IMR-90 (cell line): ENCODE measurements around the gene MACROD1. TPM values are rescaled to one million over a fixed set of nuclear protein-coding genes. Genes with fewer than 3 reads are reported as not detected.

Experiments
- ATAC-seq: fragments of 200-7000 bp; cut with Tn5 transposase; 2 replicates; pipeline ENCODE4 v1.9.1; 2020; ENCODE audit warnings: low read depth, mild to moderate bottlenecking, moderate library complexity
- BruUV-seq: library from RNA; stranded (reverse); fragments of 400-500 nt; replicated peaks from 2 replicates; lab custom pipeline; 2021; lab: Mats Ljungman, UMichigan
- CTCF ChIA-PET: fragments of 300-600 bp; formaldehyde crosslinking; extraction: SDS; loops from one replicate; lab custom pipeline; 2021; ENCODE audit warnings: antibody characterized with exemption; lab: Yijun Ruan, JAX
- POLR2A ChIA-PET: fragments of 300-600 bp; sonication (Branson Sonifier 250); formaldehyde crosslinking; loops from one replicate; lab custom pipeline; 2022; ENCODE audit warnings: antibody characterized with exemption; ENCODE audit not compliant: unreplicated experiment; lab: Charles Lee
- DNase-seq: peaks from one replicate; pipeline ENCODE4 v3.0.0; 2013
- H2AFZ ChIP-seq: replicated peaks from 2 replicates; pipeline ENCODE3; 2013; ENCODE audit warnings: low read length, mild to moderate bottlenecking; ENCODE audit not compliant: poor library complexity
- H2AK5ac ChIP-seq: 2 replicates; pipeline ENCODE4 v1.6.1; 2013; ENCODE audit warnings: low read depth, low read length, inconsistent platforms
- H2AK9ac ChIP-seq: replicated peaks from 2 replicates; pipeline ENCODE3; 2013; ENCODE audit warnings: mild to moderate bottlenecking, low read depth, low read length, moderate library complexity; ENCODE audit not compliant: poor library complexity
- H2BK120ac ChIP-seq: 2 replicates; pipeline ENCODE4 v1.6.1; 2013; ENCODE audit warnings: low read depth, low read length, inconsistent platforms
- H2BK15ac ChIP-seq: 3 replicates; pipeline ENCODE4 v1.6.1; 2013; ENCODE audit warnings: low read depth, low read length, inconsistent platforms
- H2BK20ac ChIP-seq: 2 replicates; pipeline ENCODE4 v1.6.1; 2013; ENCODE audit warnings: low read depth, mild to moderate bottlenecking, inconsistent platforms, low read length, moderate library complexity
- H2BK5ac ChIP-seq: 2 replicates; pipeline ENCODE4 v1.6.1; 2013; ENCODE audit warnings: mild to moderate bottlenecking, low read depth, low read length, inconsistent platforms; ENCODE audit not compliant: poor library complexity, severe bottlenecking
- H3K14ac ChIP-seq: replicated peaks from 2 replicates; pipeline ENCODE4 v1.6.1; 2013; ENCODE audit warnings: low read depth, low read length, inconsistent platforms
- H3K18ac ChIP-seq: 2 replicates; pipeline ENCODE4 v1.6.1; 2013; ENCODE audit warnings: low read depth, low read length, control low read depth
- H3K23ac ChIP-seq: 2 replicates; pipeline ENCODE4 v1.6.1; 2013; ENCODE audit warnings: low read depth, low read length, inconsistent platforms
- H3K27ac ChIP-seq: 2 replicates; pipeline ENCODE4 v1.5.1; 2013; ENCODE audit warnings: mild to moderate bottlenecking, control low read depth, low read length; ENCODE audit not compliant: insufficient read depth
- H3K27me3 ChIP-seq: 2 replicates; pipeline ENCODE4 v1.6.1; 2013; ENCODE audit warnings: low read length; ENCODE audit not compliant: control insufficient read depth, insufficient read depth
- H3K36me3 ChIP-seq: 2 replicates; pipeline ENCODE4 v1.6.1; 2013; ENCODE audit warnings: low read length, mixed read lengths; ENCODE audit not compliant: control insufficient read depth, insufficient read depth
- H3K4ac ChIP-seq: 2 replicates; pipeline ENCODE4 v1.6.1; 2013; ENCODE audit warnings: low read depth, low read length, inconsistent platforms
- H3K4me1 ChIP-seq: 2 replicates; pipeline ENCODE4 v1.6.1; 2013; ENCODE audit warnings: low read length, mixed read lengths; ENCODE audit not compliant: control insufficient read depth, insufficient read depth
- H3K4me2 ChIP-seq: 2 replicates; pipeline ENCODE4 v1.6.1; 2013; ENCODE audit warnings: low read depth, mild to moderate bottlenecking, control low read depth, low read length, moderate library complexity
- H3K4me3 ChIP-seq: 2 replicates; pipeline ENCODE4 v1.5.1; 2013; ENCODE audit warnings: low read depth, mild to moderate bottlenecking, control low read depth, low read length, moderate library complexity; ENCODE audit not compliant: insufficient read depth
- H3K56ac ChIP-seq: 2 replicates; pipeline ENCODE4 v1.6.1; 2013; ENCODE audit warnings: low read length, inconsistent platforms; ENCODE audit not compliant: insufficient read depth; ENCODE audit errors: extremely low read depth
- H3K79me1 ChIP-seq, 2 experiments: 2 replicates each; pipeline ENCODE4 v1.6.1; 2013; ENCODE audit warnings: low read length in 2 of 2, inconsistent platforms in 1 of 2, low read depth in 1 of 2
- H3K9ac ChIP-seq: 2 replicates; pipeline ENCODE4 v1.6.1; 2013; ENCODE audit warnings: low read depth, low read length, control low read depth
- H3K9me1 ChIP-seq: 2 replicates; pipeline ENCODE4 v1.6.1; 2013; ENCODE audit warnings: low read length, inconsistent platforms; ENCODE audit not compliant: insufficient read depth
- H3K9me3 ChIP-seq: 2 replicates; pipeline ENCODE4 v1.6.1; 2013; ENCODE audit warnings: low read length; ENCODE audit not compliant: control insufficient read depth, insufficient read depth
- H4K20me1 ChIP-seq: 2 replicates; pipeline ENCODE4 v1.6.1; 2013; ENCODE audit warnings: low read length, inconsistent platforms; ENCODE audit not compliant: insufficient read depth
- H4K5ac ChIP-seq: 2 replicates; pipeline ENCODE4 v1.6.1; 2013; ENCODE audit warnings: mild to moderate bottlenecking, low read depth, low read length, control low read depth
- H4K8ac ChIP-seq, 2 experiments: 2 replicates each; pipeline ENCODE4 v1.6.1; 2013; ENCODE audit warnings: low read depth in 2 of 2, low read length in 2 of 2, control low read depth in 1 of 2, inconsistent platforms in 1 of 2
- H4K91ac ChIP-seq: 2 replicates; pipeline ENCODE4 v1.6.1; 2013; ENCODE audit warnings: low read depth, low read length, inconsistent platforms; ENCODE audit not compliant: insufficient read depth
- BHLHE40 ChIP-seq: fragments of 150-350 bp; IDR thresholded peaks from 2 replicates; pipeline ENCODE4 v1.6.1; 2016; ENCODE audit warnings: mild to moderate bottlenecking, low read depth, low read length
- CHD1 ChIP-seq: IDR thresholded peaks from 2 replicates; pipeline ENCODE4 v1.6.1; 2012; ENCODE audit warnings: low read depth, low read length, improper control_type of control experiment
- POLR2A ChIP-seq: IDR thresholded peaks from 2 replicates; pipeline ENCODE4 v1.6.1; 2012; ENCODE audit warnings: mild to moderate bottlenecking, low read depth, low read length
- RCOR1 ChIP-seq: IDR thresholded peaks from 2 replicates; pipeline ENCODE4 v1.6.1; 2012; ENCODE audit warnings: mild to moderate bottlenecking, low read length, improper control_type of control experiment; ENCODE audit not compliant: insufficient replicate concordance
- WGBS, 2 experiments: methylation state at CpG; one replicate each; pipeline versions ENCODE4 v1.1.5 to v1.1.7; 2013; ENCODE audit warnings: missing lambda C conversion rate in 2 of 2; ENCODE audit not compliant: insufficient read length in 1 of 2; ENCODE audit errors: extremely low coverage in 2 of 2; 5-methylcytosine and 5-hydroxymethylcytosine counted together
- dilution Hi-C: fragments of 300-500 bp; cut with HindIII; formaldehyde crosslinking; loops from one replicate; pipeline ENCODE4 v1.14.3; 2018; ENCODE audit warnings: low sequenced_read_pairs; ENCODE audit not compliant: unreplicated experiment
- in situ Hi-C: fragments of 300-500 bp; cut with MboI; formaldehyde crosslinking; loops from 3 replicates; pipeline ENCODE4 v1.14.3; 2019; ENCODE audit warnings: low sequenced_read_pairs, inconsistent platforms, mixed read lengths
- intact Hi-C: fragments of 100-400 bp; cut with micrococcal nuclease; formaldehyde crosslinking; loops from 2 replicates; pipeline ENCODE4 v1.10.0; 2022
- polyA plus RNA-seq, 3 experiments: library from polyadenylated mRNA; depleted of rRNA; stranded (reverse); fragments of >200 nt; gene quantifications; 2 replicates each; pipeline ENCODE4 v1.2.3, GENCODE V29; 2012; ENCODE audit warnings: low replicate concordance in 1 of 3
- total RNA-seq: library from RNA; depleted of rRNA; stranded (reverse); fragments of >200 nt; gene quantifications from 2 replicates; pipeline ENCODE4 v1.2.3, GENCODE V29; 2012
- TF ChIP-seq, protein P1 (sequence below): fragments of 150-350 bp; IDR thresholded peaks from 2 replicates; pipeline ENCODE4 v1.6.1; 2017; ENCODE audit warnings: mild to moderate bottlenecking, antibody characterized with exemption, low read length, low read depth

Gene MACROD1
- total and polyA plus RNA-seq, 2 of the 4 experiments (the other 2 are of a cell fraction), result 2.5 to 9.3 TPM

DNA sequence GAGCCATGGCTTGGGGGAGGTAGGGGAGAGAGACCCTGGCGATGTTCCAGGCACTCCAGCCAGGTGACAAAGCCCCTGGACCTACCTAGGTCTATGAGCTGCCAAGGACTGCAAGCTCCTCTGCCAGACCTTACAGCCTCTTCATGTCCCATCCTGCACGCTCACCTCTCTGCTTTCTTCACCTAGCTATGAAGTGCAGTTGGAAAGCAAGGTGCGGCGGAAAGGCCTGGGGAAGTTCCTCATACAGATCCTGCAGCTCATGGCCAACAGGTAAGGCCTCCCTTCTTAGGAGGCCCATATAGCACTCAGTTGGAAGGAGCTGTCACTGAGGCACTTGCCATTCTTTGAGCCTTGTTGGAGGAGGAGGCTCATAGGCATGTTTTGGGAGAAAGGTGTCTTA, 213.3 kb downstream of the MACROD1 start:
- Histone ChIP-seq H2BK15ac (no peak overlapping the region), H3K9me1 (peaks cover 5% of the 10 kb centered on the region; the same call in 1 of the 2 replicates), H3K79me1 (peaks cover 0 to 9% of the 10 kb centered on the region in 2 experiments; a peak in 3 of 4 replicates), H2BK20ac (no peak overlapping the region), H4K8ac (no peak overlapping the region), H3K56ac (no peak overlapping the region), H3K4me3 (no peak overlapping the region), H3K4ac (no peak overlapping the region), H3K4me1 (no peaks in the 10 kb centered on the region), H2AK5ac (no peak overlapping the region), H4K91ac (no peak overlapping the region), H3K36me3 (peaks cover 45% of the 10 kb centered on the region), H3K4me2 (no peak overlapping the region), H4K5ac (no peak overlapping the region), H3K18ac (no peak overlapping the region), H3K9me3 (no peaks in the 10 kb centered on the region), H2BK5ac (no peak overlapping the region), H3K27me3 (no peaks in the 10 kb centered on the region), H3K27ac (no peak overlapping the region), H3K23ac (no peak overlapping the region), H4K20me1 (no peaks in the 10 kb centered on the region), H2AFZ (no peak overlapping the region), H3K14ac (no peak overlapping the region), H2AK9ac (no peak overlapping the region), H2BK120ac (no peak overlapping the region), H3K9ac (no peak overlapping the region)
- intact Hi-C loops, result no loop called here
- TF ChIP-seq POLR2A (no peak), RCOR1 (no peak), BHLHE40 (no peak), CHD1 (no peak)
- TF ChIP-seq, protein P1, sequence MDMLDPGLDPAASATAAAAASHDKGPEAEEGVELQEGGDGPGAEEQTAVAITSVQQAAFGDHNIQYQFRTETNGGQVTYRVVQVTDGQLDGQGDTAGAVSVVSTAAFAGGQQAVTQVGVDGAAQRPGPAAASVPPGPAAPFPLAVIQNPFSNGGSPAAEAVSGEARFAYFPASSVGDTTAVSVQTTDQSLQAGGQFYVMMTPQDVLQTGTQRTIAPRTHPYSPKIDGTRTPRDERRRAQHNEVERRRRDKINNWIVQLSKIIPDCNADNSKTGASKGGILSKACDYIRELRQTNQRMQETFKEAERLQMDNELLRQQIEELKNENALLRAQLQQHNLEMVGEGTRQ, result no peak
- 100% methylated on average over 1 of the region's 4 CpGs; no CpG with 5 or more reads in 1 of the 2 experiments for WGBS, 2 experiments
- DNase-seq (no peak), ATAC-seq (no peak)
- ChIA-PET POLR2A (no interaction called here), CTCF (interaction anchor here (1.1 kb wide), 1 partner anchor 18 kb away, joined by 4 read pairs; no protein-coding TSS in a partner anchor)
- dilution Hi-C loops, result no loop called here
- no TSS peak for BruUV-seq
- in situ Hi-C loops, result no loop called here
